ENCODE data around the gene LRCH4.

LRCH4 gene, protein sequence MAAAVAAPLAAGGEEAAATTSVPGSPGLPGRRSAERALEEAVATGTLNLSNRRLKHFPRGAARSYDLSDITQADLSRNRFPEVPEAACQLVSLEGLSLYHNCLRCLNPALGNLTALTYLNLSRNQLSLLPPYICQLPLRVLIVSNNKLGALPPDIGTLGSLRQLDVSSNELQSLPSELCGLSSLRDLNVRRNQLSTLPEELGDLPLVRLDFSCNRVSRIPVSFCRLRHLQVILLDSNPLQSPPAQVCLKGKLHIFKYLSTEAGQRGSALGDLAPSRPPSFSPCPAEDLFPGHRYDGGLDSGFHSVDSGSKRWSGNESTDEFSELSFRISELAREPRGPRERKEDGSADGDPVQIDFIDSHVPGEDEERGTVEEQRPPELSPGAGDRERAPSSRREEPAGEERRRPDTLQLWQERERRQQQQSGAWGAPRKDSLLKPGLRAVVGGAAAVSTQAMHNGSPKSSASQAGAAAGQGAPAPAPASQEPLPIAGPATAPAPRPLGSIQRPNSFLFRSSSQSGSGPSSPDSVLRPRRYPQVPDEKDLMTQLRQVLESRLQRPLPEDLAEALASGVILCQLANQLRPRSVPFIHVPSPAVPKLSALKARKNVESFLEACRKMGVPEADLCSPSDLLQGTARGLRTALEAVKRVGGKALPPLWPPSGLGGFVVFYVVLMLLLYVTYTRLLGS

DNA sequence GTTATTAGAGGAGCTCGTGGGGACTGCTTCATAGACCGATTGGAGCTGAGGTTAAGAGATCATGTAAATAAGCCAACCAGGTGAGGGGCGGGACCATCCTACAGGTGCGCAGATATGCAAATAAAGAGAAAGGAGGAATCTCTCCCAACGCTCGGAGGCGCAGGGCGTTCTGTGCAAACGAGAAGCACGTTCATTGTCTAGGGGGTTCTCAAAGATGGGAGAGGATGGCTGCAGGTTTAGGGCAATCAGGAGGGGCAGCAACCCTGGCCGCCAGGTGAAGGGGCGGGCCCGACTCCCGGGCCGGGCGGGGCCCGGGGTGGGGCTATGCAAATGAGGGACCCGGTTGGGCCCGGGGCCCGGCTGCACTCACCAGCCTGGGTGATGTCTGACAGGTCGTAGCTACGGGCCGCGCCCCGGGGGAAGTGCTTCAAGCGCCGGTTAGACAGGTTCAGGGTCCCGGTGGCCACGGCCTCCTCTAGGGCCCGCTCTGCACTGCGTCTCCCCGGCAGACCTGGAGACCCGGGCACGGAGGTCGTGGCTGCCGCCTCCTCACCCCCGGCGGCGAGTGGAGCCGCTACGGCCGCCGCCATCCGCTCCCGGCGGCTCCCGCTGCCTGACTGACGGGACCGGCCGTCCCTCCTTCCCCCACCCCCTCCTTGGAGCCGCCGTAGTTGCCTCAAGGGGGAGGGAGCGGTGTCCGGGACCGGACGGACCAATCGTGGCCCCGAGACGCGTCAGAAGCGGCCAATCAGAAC, at the start of gene LRCH4:
LRCH4 (minus strand) TSS at position 619 of the 755 bp plus-strand sequence; CDS start at position 590, 29 bp downstream.
- no peak for DNase-seq (ENCODE audit: low read depth)

- DNase-seq (ENCODE audit: low read depth): peak; percentile 55
These were observed 47.2 kb upstream of the LRCH4 start for GRCh38 chr7:100632951-100633717.

DNA sequence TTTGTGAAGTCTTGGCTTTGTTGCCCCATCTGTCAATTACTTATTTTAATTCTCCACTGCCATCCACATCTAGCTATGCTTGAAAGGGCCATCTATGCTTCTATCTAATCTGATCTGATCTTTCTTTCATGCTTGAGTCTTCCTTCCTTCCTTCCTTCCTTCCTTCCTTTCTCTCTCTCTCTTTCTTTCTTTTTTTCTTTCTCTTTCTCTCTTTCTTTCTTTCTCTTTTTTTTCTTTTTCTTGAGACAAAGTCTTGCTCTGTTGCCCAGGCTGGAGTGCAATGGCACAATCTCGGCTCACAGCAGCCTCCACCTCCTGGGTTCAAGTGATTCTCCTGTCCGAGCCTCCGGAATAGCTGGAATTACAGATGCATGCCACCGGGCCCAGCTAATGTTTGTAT, 44.1 kb upstream of the LRCH4 start:
- DNase-seq (ENCODE audit: low read depth): no peak

- DNase-seq (ENCODE audit: low read depth): no peak
These were observed 43.3 kb upstream of the LRCH4 start for GRCh38 chr7:100629117-100629716.

DNA sequence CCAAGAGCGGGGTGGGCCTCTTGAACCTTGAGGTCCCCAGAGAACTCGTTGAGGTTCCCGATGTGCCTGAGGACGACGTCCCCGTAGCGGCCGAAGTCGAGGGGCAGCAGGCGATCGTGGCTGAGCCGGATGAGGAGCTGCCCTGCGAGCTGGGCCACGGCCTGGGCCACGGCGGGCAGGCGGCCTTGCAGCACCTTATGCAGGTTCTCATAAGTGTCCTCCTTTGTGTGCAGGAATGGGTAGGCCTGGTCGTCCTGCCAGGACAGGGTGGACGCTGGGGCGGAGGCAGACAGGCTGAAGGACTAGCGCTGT, 41.3 kb upstream of the LRCH4 start:
- DNase-seq (ENCODE audit: low read depth): no peak

GRCh38 chr7:100626530-100627237, 40.8 kb upstream of the LRCH4 start:
- DNase-seq (ENCODE audit: low read depth): peak; percentile 87

DNA sequence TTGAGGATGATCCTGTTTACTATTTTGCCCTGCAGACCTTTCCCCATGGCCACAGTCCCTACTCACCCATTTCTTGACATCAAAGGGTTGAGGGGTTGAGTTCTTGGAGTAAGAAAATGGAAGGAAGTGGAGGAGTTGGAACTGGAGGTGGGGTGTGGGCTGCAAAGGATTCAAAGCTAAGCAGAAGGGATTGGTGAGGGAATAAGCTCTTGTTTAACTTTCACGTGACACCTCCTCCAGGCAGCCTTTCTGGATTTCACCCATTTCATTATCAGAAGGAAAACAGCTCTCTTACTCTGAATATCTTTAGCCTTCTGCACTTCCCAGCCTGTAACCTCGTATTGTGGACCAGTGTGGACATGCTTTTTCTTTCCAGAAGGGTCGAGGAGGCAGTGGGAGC, 40.1 kb upstream of the LRCH4 start:
- DNase-seq (ENCODE audit: low read depth): no peak

- no peak for DNase-seq (ENCODE audit: low read depth)
These were observed 38.3 kb upstream of the LRCH4 start for GRCh38 chr7:100623951-100624824.

DNA sequence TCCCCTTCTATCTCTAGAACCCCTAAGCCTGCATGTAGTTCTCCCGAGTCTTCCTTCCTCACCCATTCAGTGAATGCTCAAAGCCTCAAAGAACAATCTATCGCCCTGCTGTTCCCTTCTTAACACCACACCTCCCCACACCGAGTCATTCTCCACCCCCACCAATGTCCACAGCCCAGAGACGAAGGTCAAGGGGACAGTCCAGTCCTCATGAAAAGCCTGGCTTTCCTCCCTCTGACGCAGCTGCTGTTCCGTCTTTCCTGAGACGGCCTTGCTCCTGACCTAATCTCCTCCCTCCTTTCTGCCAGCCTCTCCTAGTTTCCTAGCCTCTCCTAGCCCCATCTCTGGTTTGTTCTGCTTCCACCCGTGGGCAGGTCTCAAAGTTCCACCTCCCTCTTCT, 35.6 kb upstream of the LRCH4 start:
- no peak for DNase-seq (ENCODE audit: low read depth)

DNA sequence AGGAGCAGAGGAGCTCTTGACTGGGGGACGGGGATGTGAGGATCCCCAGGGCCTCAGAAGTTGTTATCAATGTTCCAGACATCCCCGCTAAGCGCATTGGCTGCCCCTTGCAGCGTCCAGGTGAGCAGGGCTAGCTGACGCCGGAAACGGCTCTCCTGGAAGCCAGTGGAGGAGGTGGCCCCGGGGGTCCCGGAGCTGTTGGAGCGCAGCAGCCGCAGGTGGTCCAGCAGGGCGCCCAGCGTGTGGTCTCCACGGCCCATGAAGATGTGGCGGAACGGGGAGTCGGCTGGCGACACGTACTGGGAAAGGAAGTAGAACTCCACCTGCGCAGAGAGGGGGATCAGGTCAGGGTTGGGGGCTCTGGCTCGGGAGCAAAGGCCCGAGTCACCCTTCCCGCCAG, 34.9 kb upstream of the LRCH4 start:
- no peak for DNase-seq (ENCODE audit: low read depth)

- no peak for DNase-seq (ENCODE audit: low read depth)
These were observed 34.3 kb upstream of the LRCH4 start for GRCh38 chr7:100620239-100620638.

DNA sequence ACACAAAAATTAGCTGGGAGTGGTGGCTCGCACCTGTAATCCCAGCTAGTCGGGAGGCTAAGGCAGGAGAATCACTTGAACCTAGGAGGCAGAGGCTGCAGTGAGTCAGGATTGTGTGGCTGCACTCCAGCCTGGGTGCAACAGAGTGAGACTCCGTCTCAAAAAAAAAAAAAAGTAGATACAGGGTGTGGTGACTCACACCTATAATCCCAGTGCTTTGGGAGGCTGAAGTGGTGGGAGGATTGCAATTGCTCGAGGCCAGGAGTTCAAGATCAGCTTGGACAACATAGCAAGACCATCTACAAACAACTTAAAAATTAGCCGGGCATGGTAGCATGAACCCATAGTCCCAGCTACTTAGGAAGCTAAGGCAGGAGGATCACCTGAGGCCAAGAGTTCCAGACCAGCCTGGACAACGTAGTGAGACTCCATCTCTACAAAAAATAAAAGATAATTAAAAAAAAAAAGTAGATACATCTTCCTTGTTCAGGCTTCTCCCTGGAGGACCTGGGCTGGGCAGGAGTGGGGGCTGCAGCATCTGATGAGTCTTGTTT, 28.5 kb upstream of the LRCH4 start:
- no peak for DNase-seq (ENCODE audit: low read depth)

DNA sequence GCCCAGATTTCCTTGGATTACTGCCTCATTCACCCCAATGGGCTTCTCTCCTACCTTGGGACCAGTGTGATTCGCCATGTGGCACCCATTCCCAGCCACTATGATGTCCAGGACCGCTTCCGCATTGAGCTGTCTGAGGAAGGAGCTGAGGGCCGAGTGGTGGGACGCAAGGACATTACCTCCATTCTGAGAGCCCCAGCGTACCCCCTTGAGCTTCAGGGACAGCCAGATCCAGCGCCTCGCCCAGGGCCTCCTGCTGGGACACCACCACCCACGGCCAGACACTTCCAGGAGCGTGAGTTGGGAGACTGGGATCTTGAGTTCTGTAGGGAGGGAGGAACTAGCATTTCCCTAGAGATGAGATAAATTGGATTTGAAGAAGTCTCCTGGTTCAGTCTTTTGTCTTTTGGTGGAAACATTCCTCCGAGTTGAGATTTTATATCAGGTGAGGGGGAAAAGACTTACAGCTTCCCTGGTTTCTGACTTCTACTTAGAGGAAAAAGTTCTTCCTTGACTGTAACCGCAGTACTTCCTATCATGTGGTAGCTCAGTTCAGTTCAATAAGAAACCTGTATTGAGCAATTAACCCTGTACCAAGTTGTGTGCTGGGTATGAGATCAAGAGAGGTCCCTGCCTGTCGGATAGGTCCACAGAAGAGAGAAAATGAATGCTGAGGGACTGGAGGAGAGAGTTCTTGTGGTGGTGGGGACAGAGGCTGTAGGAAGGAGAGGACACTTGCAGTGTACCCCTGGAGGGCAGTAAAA, 27.7 kb upstream of the LRCH4 start:
- DNase-seq (ENCODE audit: low read depth): no peak

GRCh38 chr7:100612730-100613390, 26.9 kb upstream of the LRCH4 start:
- no peak for DNase-seq (ENCODE audit: low read depth)

DNA sequence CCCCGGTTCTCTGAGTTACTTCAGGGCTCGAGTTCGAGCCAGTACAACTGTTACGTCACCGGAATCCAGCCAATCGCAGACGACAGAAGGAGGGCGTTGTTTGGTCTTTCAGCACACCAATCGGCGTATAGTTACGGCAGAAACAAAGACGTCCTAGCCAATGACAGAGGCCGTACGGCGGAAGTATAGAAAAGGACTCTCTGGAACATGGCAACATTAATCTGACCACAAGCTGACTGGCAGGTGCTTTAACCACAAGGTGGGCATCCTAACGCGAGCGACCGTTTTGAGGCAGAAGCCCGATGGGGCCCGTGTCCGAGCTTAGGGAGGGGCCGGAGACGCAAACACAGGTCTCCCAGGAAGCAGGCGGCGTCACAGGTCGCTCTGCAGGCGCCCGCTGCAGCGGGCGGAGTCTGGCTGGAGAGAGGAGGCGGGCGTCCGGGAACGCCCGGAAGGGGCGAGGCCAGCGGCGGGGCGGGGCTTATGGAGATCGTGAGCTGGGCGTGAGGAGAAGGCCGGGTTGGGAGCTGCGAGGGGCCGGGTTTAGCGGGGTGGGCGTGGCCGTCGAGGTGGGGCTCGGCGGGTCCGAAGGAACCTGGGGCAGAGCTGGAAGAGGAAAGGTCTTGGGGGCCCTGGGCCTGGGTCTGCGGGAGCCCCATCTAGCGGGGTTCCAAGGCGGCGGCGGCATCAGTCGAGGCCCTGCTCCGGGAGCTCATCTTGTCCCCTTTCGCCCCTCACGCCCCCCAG, 26.2 kb upstream of the LRCH4 start, which contains the start of gene MOSPD3:
MOSPD3 (plus strand) TSS at position 558 of the 747 bp plus-strand sequence. CDS start 252 bp downstream, outside the sequence.
- peak; percentile 97 for DNase-seq (ENCODE audit: low read depth)

- no peak for DNase-seq (ENCODE audit: low read depth)
These were observed 24.0 kb upstream of the LRCH4 start for GRCh38 chr7:100609958-100610357.

- no peak for DNase-seq (ENCODE audit: low read depth)
These were observed 21.2 kb upstream of the LRCH4 start for GRCh38 chr7:100607111-100607510.

- DNase-seq (ENCODE audit: low read depth): no peak
These were observed 20.4 kb upstream of the LRCH4 start for GRCh38 chr7:100606313-100606712.
